Measurements from ENCODE around the gene SOX5.

GRCh38 chr12:23704992-23705943 lies 244.2 kb downstream of the SOX5 start:
- TF ChIP-seq CTCF (IDR thresholded peaks at IDR 0.05) (no peak), POLR2A (IDR thresholded peaks at IDR 0.05) (no peak)

Measured in heart left ventricle (tissue), 13 donors.